H1 (cell line): ENCODE results near the gene NHS. TPM values are rescaled to one million over a fixed set of nuclear protein-coding genes. Genes with fewer than 3 reads are reported as not detected.

Source experiments
- CTCF ChIA-PET: fragments of 300-600 bp; sonication (Branson Sonifier 250); formaldehyde crosslinking; loops from one replicate; lab custom pipeline; 2021; ENCODE audit not compliant: partially characterized antibody; lab: Charles Lee
- POLR2A ChIA-PET: fragments of 300-600 bp; sonication (Branson Sonifier 250); formaldehyde crosslinking; loops from one replicate; lab custom pipeline; 2021; ENCODE audit warnings: inconsistent platforms; ENCODE audit not compliant: partially characterized antibody; lab: Charles Lee
- DNase-seq, 2 experiments: peaks; one replicate each; pipeline versions ENCODE4 v3.0.0 to v3.0.0-alpha.2; 2010 to 2022; ENCODE audit warnings: low spot score in 2 of 2, low read depth in 1 of 2, mixed read lengths in 1 of 2
- FAIRE-seq: peaks from 2 replicates; lab custom pipeline; 2011; peaks lifted over from hg19 to GRCh38; lab: Jason Lieb, UNC
- H2AFZ ChIP-seq: 2 replicates; pipeline ENCODE4 v1.8.1; 2012; ENCODE audit warnings: low read length, inconsistent platforms
- H2AK5ac ChIP-seq: 2 replicates; pipeline ENCODE4 v1.6.1; 2013; ENCODE audit warnings: low read depth, low read length
- H2BK120ac ChIP-seq: replicated peaks from 2 replicates; pipeline ENCODE3; 2013; ENCODE audit warnings: low read depth, low read length, inconsistent platforms
- H2BK12ac ChIP-seq: 2 replicates; pipeline ENCODE4 v1.6.1; 2013; ENCODE audit warnings: low read depth, low read length
- H2BK15ac ChIP-seq: 2 replicates; pipeline ENCODE4 v1.6.1; 2013; ENCODE audit warnings: low read length
- H2BK20ac ChIP-seq: 2 replicates; pipeline ENCODE4 v1.6.1; 2013; ENCODE audit warnings: low read length
- H2BK5ac ChIP-seq: 2 replicates; pipeline ENCODE4 v1.6.1; 2013; ENCODE audit warnings: low read depth, low read length
- H3K14ac ChIP-seq: 2 replicates; pipeline ENCODE4 v1.6.1; 2013; ENCODE audit warnings: inconsistent platforms; ENCODE audit not compliant: insufficient read length
- H3K18ac ChIP-seq: 2 replicates; pipeline ENCODE4 v1.6.1; 2013; ENCODE audit warnings: low read length; ENCODE audit errors: extremely low read depth
- H3K23ac ChIP-seq: 2 replicates; pipeline ENCODE4 v1.6.1; 2013; ENCODE audit warnings: inconsistent platforms; ENCODE audit not compliant: insufficient read length
- H3K23me2 ChIP-seq: 2 replicates; pipeline ENCODE4 v1.6.1; 2013; ENCODE audit warnings: low read depth, low read length
- H3K27ac ChIP-seq: 2 replicates; pipeline ENCODE4 v1.6.1; 2011; ENCODE audit warnings: low read depth, low read length, inconsistent platforms
- H3K27me3 ChIP-seq, 4 experiments: replicated peaks in 1 of 4; 1 replicate in 1 of 4; 2 replicates in 3 of 4; pipeline versions ENCODE4 v1.6.1 to v1.8.1; 2011 to 2013; ENCODE audit warnings: low read length in 3 of 4, mild to moderate bottlenecking in 3 of 4, inconsistent platforms in 2 of 4, mixed read lengths in 2 of 4, moderate library complexity in 1 of 4; ENCODE audit not compliant: control insufficient read depth in 3 of 4, insufficient read depth in 3 of 4; ENCODE audit errors: extremely low read depth in 1 of 4
- H3K36me3 ChIP-seq, 4 experiments: 2 replicates each; pipeline versions ENCODE4 v1.6.1 to v1.8.1; 2011 to 2013; ENCODE audit warnings: mild to moderate bottlenecking in 4 of 4, low read length in 3 of 4, moderate library complexity in 2 of 4, control low read depth in 1 of 4, inconsistent platforms in 1 of 4; ENCODE audit not compliant: insufficient read depth in 4 of 4, control insufficient read depth in 2 of 4
- H3K4ac ChIP-seq: replicated peaks from 2 replicates; pipeline ENCODE3; 2013; ENCODE audit warnings: low read length, low read depth, mixed read lengths, inconsistent platforms; ENCODE audit not compliant: insufficient read length
- H3K4me1 ChIP-seq, 4 experiments: replicated peaks in 1 of 4; 1 replicate in 1 of 4; 2 replicates in 3 of 4; pipeline versions ENCODE4 v1.6.1 to v1.8.1; 2011 to 2013; ENCODE audit warnings: low read length in 3 of 4, inconsistent platforms in 2 of 4, mixed read lengths in 1 of 4; ENCODE audit not compliant: insufficient read depth in 4 of 4, control insufficient read depth in 3 of 4
- H3K4me2 ChIP-seq, 2 experiments: 2 replicates each; pipeline versions ENCODE4 v1.6.1 to v1.8.1; 2011 to 2013; ENCODE audit warnings: low read depth in 2 of 2, low read length in 2 of 2, control low read depth in 1 of 2, inconsistent platforms in 1 of 2, mild to moderate bottlenecking in 1 of 2; ENCODE audit not compliant: insufficient read depth in 1 of 2
- H3K4me3 ChIP-seq, 4 experiments: fragments of 200-600, 300-600 bp in 1 of 4; sonication (generic), shearing (Covaris generic), sonication (Bioruptor Twin) in 1 of 4; 2 replicates each; pipeline versions ENCODE4 v1.5.1 to v1.8.1; 2011 to 2016; ENCODE audit warnings: low read length in 4 of 4, low read depth in 3 of 4, control low read depth in 2 of 4, inconsistent platforms in 2 of 4, mild to moderate bottlenecking in 2 of 4, mixed read lengths in 1 of 4, moderate library complexity in 1 of 4; ENCODE audit not compliant: insufficient read depth in 2 of 4; ENCODE audit errors: extremely low read depth in 1 of 4
- H3K56ac ChIP-seq: replicated peaks from 2 replicates; pipeline ENCODE3; 2013; ENCODE audit warnings: low read depth, mild to moderate bottlenecking, mixed read lengths, low read length, inconsistent platforms; ENCODE audit not compliant: insufficient read length
- H3K79me1 ChIP-seq: 2 replicates; pipeline ENCODE4 v1.6.1; 2013; ENCODE audit warnings: low read depth, low read length, control low read depth
- H3K79me2 ChIP-seq, 2 experiments: 2 replicates each; pipeline versions ENCODE4 v1.6.1 to v1.8.1; 2012 to 2013; ENCODE audit warnings: low read length in 2 of 2, mild to moderate bottlenecking in 2 of 2, inconsistent platforms in 1 of 2; ENCODE audit not compliant: insufficient read depth in 2 of 2, control insufficient read depth in 1 of 2
- H3K9ac ChIP-seq, 4 experiments: replicated peaks in 1 of 4; 1 replicate in 1 of 4; 2 replicates in 3 of 4; pipeline versions ENCODE4 v1.6.1 to v1.8.1; 2011 to 2013; ENCODE audit warnings: low read depth in 3 of 4, low read length in 3 of 4, control low read depth in 2 of 4, mild to moderate bottlenecking in 2 of 4, moderate library complexity in 2 of 4, inconsistent platforms in 1 of 4; ENCODE audit errors: extremely low read depth in 1 of 4
- H3K9me3 ChIP-seq, 2 experiments: 2 replicates each; pipeline versions ENCODE4 v1.6.1 to v1.8.1; 2012 to 2013; ENCODE audit warnings: mild to moderate bottlenecking in 2 of 2, moderate library complexity in 2 of 2, control low read depth in 1 of 2, inconsistent platforms in 1 of 2, low read depth in 1 of 2, low read length in 1 of 2, mixed read lengths in 1 of 2; ENCODE audit not compliant: insufficient read depth in 2 of 2
- H4K20me1 ChIP-seq, 2 experiments: replicated peaks in 1 of 2; 2 replicates each; pipeline versions ENCODE3 to v1.8.1; 2011 to 2013; ENCODE audit warnings: inconsistent platforms in 2 of 2, low read length in 2 of 2, mild to moderate bottlenecking in 1 of 2; ENCODE audit not compliant: insufficient read depth in 2 of 2, control insufficient read depth in 1 of 2
- H4K5ac ChIP-seq: 2 replicates; pipeline ENCODE4 v1.6.1; 2013; ENCODE audit warnings: low read length, low read depth, mixed read lengths, inconsistent platforms; ENCODE audit not compliant: insufficient read length
- H4K8ac ChIP-seq: 2 replicates; pipeline ENCODE4 v1.8.0; 2013; ENCODE audit warnings: mild to moderate bottlenecking, moderate library complexity, low read length, inconsistent platforms; ENCODE audit not compliant: insufficient read depth; ENCODE audit errors: extremely low read depth
- H4K91ac ChIP-seq: replicated peaks from 2 replicates; pipeline ENCODE3; 2013; ENCODE audit warnings: low read length, mixed read lengths, inconsistent platforms; ENCODE audit not compliant: insufficient read length
- BRCA1 ChIP-seq: IDR thresholded peaks from 2 replicates; pipeline ENCODE4 v1.6.1; 2012; ENCODE audit warnings: low read depth, low read length, improper control_type of control experiment
- CHD2 ChIP-seq: IDR thresholded peaks from 2 replicates; pipeline ENCODE4 v1.6.1; 2012; ENCODE audit warnings: low read length, improper control_type of control experiment
- JUN ChIP-seq: IDR thresholded peaks from 2 replicates; pipeline ENCODE4 v1.6.1; 2011; ENCODE audit warnings: low read depth, mild to moderate bottlenecking, improper control_type of control experiment, low read length
- JUND ChIP-seq: IDR thresholded peaks from 2 replicates; pipeline ENCODE4 v1.6.1; 2011; ENCODE audit warnings: mild to moderate bottlenecking, improper control_type of control experiment, low read length
- NANOG ChIP-seq: IDR thresholded peaks from 2 replicates; pipeline ENCODE4 v1.6.1; 2011; ENCODE audit warnings: low read length, low read depth, mild to moderate bottlenecking, inconsistent platforms; ENCODE audit not compliant: insufficient read depth, poor library complexity, severe bottlenecking
- SP2 ChIP-seq: IDR thresholded peaks from 2 replicates; pipeline ENCODE4 v1.6.1; 2012; ENCODE audit warnings: mild to moderate bottlenecking, low read length, inconsistent platforms
- TCF12 ChIP-seq: IDR thresholded peaks from 2 replicates; pipeline ENCODE4 v1.6.1; 2011; ENCODE audit warnings: low read depth, mild to moderate bottlenecking, low read length
- WGBS, 2 experiments: shearing (Covaris generic) in 1 of 2; methylation state at CpG; one replicate each; pipeline versions ENCODE4 v1.1.6 to v1.1.7; 2013 to 2015; ENCODE audit warnings: low lambda C conversion rate in 2 of 2, mixed read lengths in 2 of 2, inconsistent platforms in 1 of 2, low coverage in 1 of 2, missing lambda C conversion rate in 1 of 2; ENCODE audit not compliant: insufficient replicate concordance in 2 of 2, insufficient coverage in 1 of 2, insufficient read length in 1 of 2; ENCODE audit errors: extremely low coverage in 1 of 2, missing lambda C conversion rate in 1 of 2; 5-methylcytosine and 5-hydroxymethylcytosine counted together
- polyA plus RNA-seq, 7 experiments: library from polyadenylated mRNA; depleted of rRNA in 3 of 7; stranded (reverse) in 5 of 7; unstranded in 2 of 7; fragments of >200 nt in 5 of 7; fragments of 200-250 nt in 2 of 7; gene quantifications; 1 replicate in 5 of 7; 2 replicates in 1 of 7; 4 replicates in 1 of 7; pipeline versions ENCODE4 v1.2.1 to v1.2.3, GENCODE V29; 2011 to 2013; ENCODE audit warnings: missing spikeins in 2 of 7, mixed read lengths in 2 of 7
- total RNA-seq: library from RNA; stranded (reverse); fragmentation: NEBNext Ultra II Directional; extraction: Animal tissue kit (Norgen Biotek cat#: 25700); gene quantifications from 2 replicates; pipeline ENCODE4 v1.2.1, GENCODE V29; 2021

The NHS gene
- total and polyA plus RNA-seq, 2 of the 8 experiments (the other 6 are each of a cell fraction or from before 2014, with no cell fraction given): 2.2 to 6.7 TPM

DNA sequence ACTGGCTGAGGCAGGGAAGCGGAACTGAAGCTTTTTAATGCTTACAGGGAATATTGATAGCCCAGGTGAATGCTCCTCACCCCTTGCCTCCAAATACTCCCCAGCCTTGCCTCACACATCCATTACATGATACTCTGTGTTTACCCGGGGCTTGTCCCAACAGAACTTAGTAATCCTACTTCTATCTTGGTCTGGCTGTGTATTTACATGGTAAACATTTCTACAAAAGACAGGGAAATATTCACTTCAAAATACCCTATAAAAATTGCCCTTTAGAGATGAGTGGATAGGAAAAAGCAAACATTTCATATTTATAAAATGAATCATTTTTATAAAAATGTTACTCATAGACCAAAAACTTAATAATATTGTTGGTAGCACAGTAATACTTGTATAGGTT, 120.1 kb downstream of the NHS start:
- WGBS, 2 experiments: 95% methylated on average over 2 of the region's 2 CpGs; no CpG with 5 or more reads in 1 of the 2 experiments
- H2AFZ ChIP-seq: no peak overlapping the region
- no peak overlapping the region for H3K9ac ChIP-seq
- no peaks in the 10 kb centered on the region for H3K9me3 ChIP-seq
- H4K5ac ChIP-seq: no peak overlapping the region
- no peak overlapping the region for H2BK12ac ChIP-seq
- no peaks in the 10 kb centered on the region for H3K27me3 ChIP-seq
- no peak overlapping the region for H3K23ac ChIP-seq
- no peak overlapping the region for H3K56ac ChIP-seq
- 0 out of 7 replicates have a peak, but pooled peaks cover 0 to 4% (median under 1%) of the 10 kb centered on the region in 4 experiments for H3K4me1 ChIP-seq
- no peak overlapping the region for H3K27ac ChIP-seq
- no peak overlapping the region for H4K91ac ChIP-seq
- H3K4me2 ChIP-seq: no peak overlapping the region
- no peaks in the 10 kb centered on the region for H3K23me2 ChIP-seq
- TF ChIP-seq TCF12 (no peak), JUND (no peak), BRCA1 (no peak), NANOG (no peak), SP2 (no peak), JUN (no peak), CHD2 (no peak)
- FAIRE-seq (no peak), DNase-seq (no peak)
- no peak overlapping the region for H3K14ac ChIP-seq
- H3K79me1 ChIP-seq: no peaks in the 10 kb centered on the region
- no peak overlapping the region for H2BK120ac ChIP-seq
- no peak overlapping the region for H4K8ac ChIP-seq
- no peak overlapping the region for H2BK15ac ChIP-seq
- no peak overlapping the region for H3K4me3 ChIP-seq
- no peak overlapping the region for H2AK5ac ChIP-seq
- no peak overlapping the region for H2BK20ac ChIP-seq
- CTCF ChIA-PET: no interaction called here
- POLR2A ChIA-PET: no interaction called here
- H2BK5ac ChIP-seq: no peak overlapping the region
- no peak overlapping the region for H3K18ac ChIP-seq
- H3K4ac ChIP-seq: no peak overlapping the region
- H3K36me3 ChIP-seq: no peaks in the 10 kb centered on the region
- no peaks in the 10 kb centered on the region for H3K79me2 ChIP-seq
- H4K20me1 ChIP-seq: no peaks in the 10 kb centered on the region
